IMR-90 (cell line): ENCODE results near the gene ARVCF.

Experiments
- BHLHE40 ChIP-seq: fragments of 150-350 bp; IDR thresholded peaks from 2 replicates; pipeline ENCODE4 v1.6.1; 2016; ENCODE audit warnings: mild to moderate bottlenecking, low read depth, low read length
- CEBPB ChIP-seq: IDR thresholded peaks from 2 replicates; pipeline ENCODE4 v1.6.1; 2012; ENCODE audit warnings: low read depth, low read length, improper control_type of control experiment
- CTCF ChIP-seq: conservative IDR thresholded peaks from 2 replicates; pipeline ENCODE4 v1.5.1; 2012; ENCODE audit warnings: mild to moderate bottlenecking, low read depth, low read length, improper control_type of control experiment
- FOS ChIP-seq: fragments of 150-350 bp; IDR thresholded peaks from 2 replicates; pipeline ENCODE4 v1.6.1; 2016; ENCODE audit warnings: low read depth, low read length
- MAFK ChIP-seq: IDR thresholded peaks from 2 replicates; pipeline ENCODE4 v1.6.1; 2012; ENCODE audit warnings: low read depth, low read length, improper control_type of control experiment
- MAZ ChIP-seq: IDR thresholded peaks from 2 replicates; pipeline ENCODE4 v1.6.1; 2012; ENCODE audit warnings: low read depth, mild to moderate bottlenecking, low read length, improper control_type of control experiment, moderate library complexity, borderline replicate concordance
- POLR2A ChIP-seq: IDR thresholded peaks from 2 replicates; pipeline ENCODE4 v1.6.1; 2012; ENCODE audit warnings: mild to moderate bottlenecking, low read depth, low read length
- RCOR1 ChIP-seq: IDR thresholded peaks from 2 replicates; pipeline ENCODE4 v1.6.1; 2012; ENCODE audit warnings: mild to moderate bottlenecking, low read length, improper control_type of control experiment; ENCODE audit not compliant: insufficient replicate concordance
- RFX5 ChIP-seq: IDR thresholded peaks from 2 replicates; pipeline ENCODE4 v1.8.0; 2012; ENCODE audit warnings: low read depth, mild to moderate bottlenecking, low read length, moderate library complexity
- SMC3 ChIP-seq: fragments of 150-350 bp; IDR thresholded peaks from 2 replicates; pipeline ENCODE4 v1.6.1; 2016; ENCODE audit warnings: low read depth, mild to moderate bottlenecking, antibody characterized with exemption, low read length, moderate library complexity
- USF2 ChIP-seq: fragments of 150-350 bp; IDR thresholded peaks from 2 replicates; pipeline ENCODE4 v1.6.1; 2017; ENCODE audit warnings: mild to moderate bottlenecking, antibody characterized with exemption, low read length, low read depth

- TF ChIP-seq POLR2A (peak; percentile 67; the same call in 1 of the 2 replicates), CTCF (0 out of 2 replicates have a peak, but pooled peaks have one; percentile 23), CEBPB (peak; percentile 92), MAZ (peak; percentile 13; the same call in 1 of the 2 replicates), RFX5 (no peak), MAFK (no peak), USF2 (no peak), RCOR1 (peak; percentile 32), BHLHE40 (peak; percentile 1; the same call in 1 of the 2 replicates), FOS (no peak), SMC3 (no peak)
These were observed 73.3 kb downstream of the ARVCF start for GRCh38 chr22:19943082-19944026.
